ENCODE measurements around the gene FGGY. TPM values are rescaled to one million over a fixed set of nuclear protein-coding genes. Genes with fewer than 3 reads are reported as not detected.
"Not testable (repeated sequence)": the region's sequence is repeated elsewhere in the genome, so short reads cannot be mapped to it uniquely, and the experiment has no call there.

Gene FGGY, protein sequence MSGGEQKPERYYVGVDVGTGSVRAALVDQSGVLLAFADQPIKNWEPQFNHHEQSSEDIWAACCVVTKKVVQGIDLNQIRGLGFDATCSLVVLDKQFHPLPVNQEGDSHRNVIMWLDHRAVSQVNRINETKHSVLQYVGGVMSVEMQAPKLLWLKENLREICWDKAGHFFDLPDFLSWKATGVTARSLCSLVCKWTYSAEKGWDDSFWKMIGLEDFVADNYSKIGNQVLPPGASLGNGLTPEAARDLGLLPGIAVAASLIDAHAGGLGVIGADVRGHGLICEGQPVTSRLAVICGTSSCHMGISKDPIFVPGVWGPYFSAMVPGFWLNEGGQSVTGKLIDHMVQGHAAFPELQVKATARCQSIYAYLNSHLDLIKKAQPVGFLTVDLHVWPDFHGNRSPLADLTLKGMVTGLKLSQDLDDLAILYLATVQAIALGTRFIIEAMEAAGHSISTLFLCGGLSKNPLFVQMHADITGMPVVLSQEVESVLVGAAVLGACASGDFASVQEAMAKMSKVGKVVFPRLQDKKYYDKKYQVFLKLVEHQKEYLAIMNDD
- 20.5 TPM for total RNA-seq
- long read RNA-seq, partial matches to known transcripts: 3 of 33 reads
- long read RNA-seq, other reads (novel, unspliced or antisense): 28 of 33 reads

DNA sequence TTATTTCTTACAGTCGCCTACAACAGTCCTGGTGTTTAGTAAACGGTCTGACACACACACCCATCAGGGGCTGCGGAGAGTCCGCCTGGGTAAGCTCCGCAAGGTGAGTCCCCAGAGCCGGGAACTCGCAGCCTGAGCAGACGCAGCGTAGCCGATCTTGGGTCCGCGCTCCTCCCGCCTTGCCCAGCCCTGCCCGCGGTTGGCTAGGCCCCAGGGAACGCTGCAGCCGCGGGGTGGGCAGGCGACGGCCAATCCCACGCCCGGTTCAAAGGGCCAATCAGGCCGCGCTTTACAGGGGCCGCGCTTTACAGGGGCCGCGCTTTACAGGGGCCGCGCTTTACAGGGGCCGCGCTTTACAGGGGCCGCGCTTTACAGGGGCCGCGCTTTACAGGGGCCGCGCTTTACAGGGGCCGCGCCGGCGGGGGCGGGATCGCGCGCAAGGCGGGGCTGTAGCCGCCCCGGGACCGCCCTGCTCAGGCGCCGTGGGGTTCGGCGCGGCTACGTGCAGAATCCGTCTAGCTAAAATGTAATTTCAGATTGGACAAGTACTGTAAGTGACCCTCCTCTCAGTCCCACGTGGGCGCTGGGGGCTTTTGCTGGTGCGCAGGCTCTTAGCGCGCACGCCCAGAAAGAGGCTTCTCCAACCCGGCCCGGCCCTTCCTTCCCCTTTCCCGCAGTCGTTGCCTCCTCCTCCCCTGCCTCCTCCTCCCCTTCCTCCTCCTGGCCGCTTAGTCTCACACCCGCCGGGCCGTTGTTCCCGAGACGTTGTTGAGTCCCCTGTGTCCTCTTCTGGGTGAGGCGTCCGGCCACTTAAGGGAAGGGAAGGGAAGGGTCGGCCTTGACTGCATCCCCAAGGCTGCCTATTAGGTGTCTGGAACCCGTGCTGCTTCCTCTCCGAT is at the start of gene FGGY:
Gene FGGY (plus strand): TSS at position 737 of the 899 bp plus-strand sequence. CDS start 24,456 bp downstream, outside the sequence.
- intact Hi-C loops (cut with DNase I): loop anchor here (1.0 to 10.0 kb wide), 7 partner anchors 96 to 512 kb away; partner anchors contain the start of gene JUN
- DNase-seq (ENCODE audit: low spot score): peak; percentile 99

DNA sequence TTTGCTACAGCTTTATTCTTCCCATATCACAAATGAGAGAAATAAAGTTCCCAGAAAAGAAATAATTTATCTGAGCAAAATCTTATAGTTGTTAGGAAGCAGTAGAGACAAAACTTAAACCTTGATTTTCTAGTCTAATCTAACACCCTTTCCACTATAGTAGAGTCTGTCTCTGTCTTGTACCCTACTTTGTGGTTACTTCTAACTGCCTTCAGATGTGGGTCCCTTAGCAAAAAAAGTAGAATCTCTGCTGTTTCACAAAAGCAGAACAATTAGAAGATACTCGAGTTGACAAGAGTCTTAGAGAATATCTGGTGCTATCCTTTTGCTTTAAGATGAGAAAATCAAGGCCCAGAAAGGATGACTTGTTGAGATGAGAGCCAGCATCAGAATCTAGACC is 48.1 kb upstream of the FGGY start:
- intact Hi-C loops (cut with DNase I): no loop called here
- DNase-seq (ENCODE audit: low spot score): no peak

DNA sequence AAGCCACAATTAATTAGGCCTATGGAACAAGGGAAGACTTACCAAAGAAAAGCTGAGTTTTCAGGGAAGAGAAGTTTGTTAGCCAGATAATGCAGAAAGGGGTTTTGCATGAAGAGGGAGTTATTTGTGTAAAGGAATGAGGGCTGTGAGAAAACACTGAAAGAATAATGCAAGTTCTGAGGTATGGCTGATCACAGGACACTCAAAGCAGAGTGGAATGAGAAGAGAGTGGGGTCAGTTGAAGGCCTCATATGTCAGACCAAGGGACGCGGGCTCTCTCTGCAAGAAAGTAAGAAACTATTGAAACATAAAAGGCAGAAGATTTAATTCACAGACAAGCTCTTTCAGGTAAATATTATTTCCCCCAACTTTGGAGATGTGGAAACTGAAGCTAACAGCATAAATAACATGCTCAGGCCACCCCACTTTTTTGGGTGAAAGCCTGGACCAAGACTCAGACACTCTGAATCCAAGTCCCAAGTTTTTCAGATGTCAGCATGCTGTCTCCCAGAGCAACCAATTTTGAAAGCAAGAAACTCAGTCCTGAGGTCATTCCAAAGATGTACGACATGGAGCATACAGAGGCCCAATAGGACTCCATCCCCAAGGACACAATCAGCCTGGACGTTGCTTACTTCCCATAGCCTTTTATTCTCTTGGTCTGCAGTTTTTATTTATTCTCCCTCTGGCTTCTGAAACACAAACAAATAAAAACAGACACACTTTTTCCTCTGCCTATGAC is 47.3 kb upstream of the FGGY start:
- intact Hi-C loops (cut with DNase I): no loop called here
- DNase-seq (ENCODE audit: low spot score): no peak

DNA sequence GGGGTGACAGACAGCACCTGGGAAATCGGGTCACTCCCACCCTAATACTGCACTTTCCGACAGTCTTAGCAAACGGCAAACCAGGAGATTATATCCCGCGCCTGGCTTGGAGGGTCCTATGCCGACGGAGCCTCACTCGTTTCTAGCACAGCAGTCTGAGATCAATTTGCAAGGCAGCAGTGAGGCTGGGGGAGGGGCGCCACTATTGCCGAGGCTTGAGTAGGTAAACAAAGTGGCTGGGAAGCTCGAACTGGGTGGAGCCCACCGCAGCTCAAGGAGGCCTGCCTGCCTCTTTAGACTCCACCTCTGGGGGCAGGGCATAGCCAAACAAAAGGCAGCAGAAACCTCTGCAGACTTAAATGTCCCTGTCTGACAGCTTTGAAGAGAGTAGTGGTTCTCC is 45.8 kb upstream of the FGGY start:
- DNase-seq (ENCODE audit: low spot score); intact Hi-C loops (cut with DNase I): not testable (repeated sequence)

DNA sequence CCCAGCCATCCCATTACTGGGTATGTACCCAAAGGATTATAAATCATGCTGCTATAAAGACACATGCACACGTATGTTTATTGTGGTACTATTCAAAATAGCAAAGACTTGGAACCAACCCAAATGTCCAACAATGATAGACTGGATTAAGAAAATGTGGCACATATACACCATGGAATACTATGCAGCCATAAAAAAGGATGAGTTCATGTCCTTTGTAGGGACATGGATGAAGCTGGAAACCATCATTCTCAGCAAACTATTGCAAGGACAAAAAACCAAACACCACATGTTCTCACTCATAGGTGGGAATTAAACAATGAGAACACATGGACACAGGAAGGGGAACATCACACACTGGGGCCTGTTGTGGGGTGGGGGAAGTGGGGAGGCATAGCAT is 40.5 kb upstream of the FGGY start:
- intact Hi-C loops (cut with DNase I): not testable (repeated sequence)

DNA sequence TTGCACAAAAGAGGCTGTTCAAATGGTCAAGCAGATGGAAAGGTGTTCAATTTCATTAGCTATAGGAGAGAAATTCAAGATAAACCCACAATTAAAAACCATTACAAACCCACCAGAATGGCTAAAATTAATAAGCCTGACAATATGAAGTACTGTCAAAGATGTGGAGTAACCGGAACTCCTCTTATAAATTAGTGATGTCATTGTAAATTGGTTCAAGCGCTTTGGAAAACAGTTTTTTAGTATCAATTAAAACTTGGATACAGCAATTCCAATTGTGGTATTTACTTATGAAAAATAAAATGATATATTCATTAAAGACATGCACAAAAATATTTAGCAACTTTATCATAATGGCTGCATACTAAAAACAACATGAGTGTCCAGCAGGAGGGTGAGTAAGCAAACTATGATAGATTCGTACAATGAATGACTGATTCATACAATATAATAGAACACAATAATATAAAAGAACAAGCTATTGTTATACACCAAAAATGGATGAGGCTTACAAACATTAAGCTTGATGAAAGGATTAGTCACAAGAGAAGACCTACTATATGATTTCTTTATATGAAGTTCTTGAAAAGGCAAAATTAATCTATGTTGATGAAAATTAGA is 38.4 kb upstream of the FGGY start:
- intact Hi-C loops (cut with DNase I): no loop called here
- no peak for DNase-seq (ENCODE audit: low spot score)

More for the DNA sequence above, 40.5 kb upstream of the FGGY start:
- not testable (repeated sequence) for DNase-seq (ENCODE audit: low spot score)

DNA sequence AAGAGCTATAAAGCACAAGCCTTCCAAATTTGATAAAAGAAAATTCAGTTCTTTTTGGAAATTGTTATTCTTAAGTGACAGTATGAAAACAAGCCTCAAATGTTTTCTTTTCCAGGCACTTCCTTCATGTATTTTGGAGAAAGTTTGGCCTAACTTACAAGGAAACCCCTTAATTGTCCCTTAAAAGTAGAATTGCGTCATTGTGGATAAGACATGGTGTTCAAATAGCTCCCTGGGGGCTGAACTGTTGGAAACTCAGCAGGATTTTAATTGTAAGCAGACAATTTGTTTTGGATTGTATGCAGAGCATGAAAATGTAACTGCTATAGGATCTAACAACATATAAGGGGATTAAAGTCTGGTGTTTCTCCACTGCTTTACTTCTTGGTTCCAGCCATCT is 35.4 kb upstream of the FGGY start:
- no peak for DNase-seq (ENCODE audit: low spot score)
- intact Hi-C loops (cut with DNase I): no loop called here

- no peak for DNase-seq (ENCODE audit: low spot score)
- intact Hi-C loops (cut with DNase I): no loop called here
Measured at GRCh38 chr1:59262631-59263030, 34.3 kb upstream of the FGGY start.

- intact Hi-C loops (cut with DNase I): no loop called here
- DNase-seq (ENCODE audit: low spot score): no peak
Measured at GRCh38 chr1:59263111-59263510, 33.8 kb upstream of the FGGY start.

DNA sequence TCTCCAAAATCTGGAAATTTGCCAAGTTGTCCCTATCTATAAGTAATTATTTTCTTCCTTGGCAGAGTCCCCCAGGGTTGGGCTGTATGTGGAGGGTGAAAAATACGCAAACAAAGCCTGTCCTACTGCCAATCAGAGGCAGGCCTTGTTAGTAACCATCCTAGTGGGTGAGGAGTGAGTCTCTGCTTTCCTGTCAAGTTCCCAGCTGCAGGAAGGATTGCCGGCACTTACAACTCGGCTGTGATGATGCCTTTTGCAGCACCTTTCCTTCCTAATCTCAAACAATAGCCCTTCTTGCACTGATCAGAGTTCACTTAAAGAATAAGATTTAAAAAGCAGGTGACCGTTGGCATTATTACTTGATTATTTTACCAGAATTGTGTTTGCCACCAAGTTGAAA is 31.3 kb upstream of the FGGY start:
- no peak for DNase-seq (ENCODE audit: low spot score)
- intact Hi-C loops (cut with DNase I): no loop called here

DNA sequence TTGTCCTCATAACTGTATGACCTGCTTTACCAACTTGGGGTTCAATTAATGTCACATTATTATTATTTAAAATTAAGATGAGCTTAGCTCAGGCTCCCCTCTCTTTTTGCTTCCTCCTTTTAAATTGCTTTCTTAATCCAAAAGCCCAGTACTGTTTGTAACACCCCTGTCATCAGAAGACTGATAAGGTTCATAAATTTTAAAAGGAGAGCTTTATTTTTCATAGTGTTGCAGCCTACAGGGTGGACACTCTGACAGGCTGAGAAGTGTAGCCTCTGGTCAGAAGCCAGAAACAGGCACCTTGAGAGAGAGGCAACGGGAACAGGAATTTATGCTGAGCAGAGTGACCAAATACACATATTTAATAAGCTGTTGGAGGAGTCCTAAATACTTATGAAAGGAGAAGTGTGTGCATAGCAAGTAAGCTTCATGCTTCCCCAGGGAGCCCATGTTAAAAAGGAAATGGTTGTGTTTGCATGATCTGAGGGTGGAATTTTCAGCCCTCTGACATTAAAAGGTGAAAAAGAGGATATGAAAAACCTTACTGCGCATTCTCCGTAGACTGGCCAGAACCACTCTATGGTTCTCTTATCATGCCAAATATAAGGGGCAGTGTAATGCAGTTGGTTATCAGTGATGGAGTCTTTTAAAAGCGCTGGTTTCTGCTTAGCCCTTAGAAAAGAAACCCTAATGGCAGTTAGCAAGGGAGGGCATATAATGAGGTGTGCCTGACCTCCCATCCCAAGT is 30.5 kb upstream of the FGGY start:
- DNase-seq (ENCODE audit: low spot score): no peak
- intact Hi-C loops (cut with DNase I): no loop called here

DNA sequence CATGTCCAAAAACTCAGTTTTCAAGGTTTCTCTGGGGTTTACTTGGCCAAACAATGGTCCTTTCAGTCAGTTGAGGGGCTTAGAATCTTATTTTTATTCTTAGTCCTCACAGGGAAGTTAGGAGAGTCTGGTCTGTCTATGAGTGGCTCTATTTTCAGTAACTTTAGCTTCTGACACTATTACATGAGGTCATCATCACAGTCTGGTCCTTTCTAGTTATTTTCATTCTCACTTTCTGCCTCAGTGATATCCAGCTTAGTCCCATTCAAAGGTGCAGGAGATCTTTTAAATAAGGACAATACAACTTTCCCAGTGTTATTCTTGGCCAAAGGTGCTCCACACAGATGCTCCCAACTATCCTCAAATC is 30.0 kb upstream of the FGGY start:
- no peak for DNase-seq (ENCODE audit: low spot score)
- intact Hi-C loops (cut with DNase I): no loop called here

GRCh38 chr1:59268406-59268805 is 28.5 kb upstream of the FGGY start:
- DNase-seq (ENCODE audit: low spot score): no peak
- intact Hi-C loops (cut with DNase I): no loop called here

- intact Hi-C loops (cut with DNase I): no loop called here
- no peak for DNase-seq (ENCODE audit: low spot score)
Measured at GRCh38 chr1:59271561-59272260, 25.2 kb upstream of the FGGY start.

- intact Hi-C loops (cut with DNase I): no loop called here
- no peak for DNase-seq (ENCODE audit: low spot score)
Measured at GRCh38 chr1:59272507-59272906, 24.4 kb upstream of the FGGY start.

GRCh38 chr1:59276439-59276851 is 20.4 kb upstream of the FGGY start:
- intact Hi-C loops (cut with DNase I): no loop called here
- no peak for DNase-seq (ENCODE audit: low spot score)

- intact Hi-C loops (cut with DNase I): no loop called here
- no peak for DNase-seq (ENCODE audit: low spot score)
Measured at GRCh38 chr1:59278780-59279354, 18.0 kb upstream of the FGGY start.
